Measurements from ENCODE around the gene OLFML2A. TPM values are rescaled to one million over a fixed set of nuclear protein-coding genes. Genes with fewer than 3 reads are reported as not detected.

Gene OLFML2A
- total and polyA plus RNA-seq, 12 donors = 1.7 to 21.4 (median 7.3) TPM

- Histone ChIP-seq H3K27ac (no peak overlapping the region), H3K27me3 (no peaks in the 10 kb centered on the region), H3K9me3 (replicated peaks in 1 of 3) (no peaks in the 10 kb centered on the region), H3K4me3 (no peak overlapping the region), H3K36me3 (replicated peaks in 1 of 2) (no peaks in the 10 kb centered on the region), H3K4me1 (replicated peaks in 1 of 2) (no peaks in the 10 kb centered on the region)
- WGBS, 4 donors = 82 to 89% (median 86%) methylated on average over 6 of the region's 6 CpGs
- no peak for DNase-seq
- TF ChIP-seq CTCF (IDR thresholded peaks at IDR 0.05) (no peak), POLR2A (IDR thresholded peaks at IDR 0.05) (no peak)
- intact Hi-C loops (cut with DNase I) = no loop called here
These were observed 70.0 kb downstream of the OLFML2A start for GRCh38 chr9:124846969-124847368.

DNA sequence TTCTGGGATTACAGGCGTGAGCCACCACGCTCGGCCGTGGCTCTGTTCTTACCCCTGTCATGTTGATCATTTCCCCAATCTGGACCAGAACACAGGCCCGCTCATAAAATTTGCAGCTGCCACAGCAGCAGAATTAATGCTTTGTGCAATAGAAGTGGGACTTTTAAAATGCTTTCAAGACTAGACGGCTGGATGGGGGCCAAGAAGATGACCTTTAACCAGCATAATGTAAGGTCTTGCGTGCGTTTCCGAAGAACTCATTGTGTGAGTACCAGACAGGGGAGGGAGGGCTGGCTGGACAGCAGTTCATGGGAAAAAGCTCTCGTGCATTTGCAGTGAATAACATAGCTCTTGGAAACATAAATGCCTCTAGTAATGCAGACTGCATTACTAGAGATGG lies 72.9 kb downstream of the OLFML2A start:
- TF ChIP-seq CTCF (IDR thresholded peaks at IDR 0.05) = no peak
- no peak for TF ChIP-seq POLR2A (IDR thresholded peaks at IDR 0.05)
- no peaks in the 10 kb centered on the region for H3K27me3 ChIP-seq
- intact Hi-C loops (cut with DNase I) = loop anchor here in 1 of 2 donors (10.0 kb wide), 1 partner anchor 525 kb away; no protein-coding TSS in a partner anchor
- 34 to 55% (median 39%) methylated on average over 10 of the region's 10 CpGs for WGBS, 4 donors
- peak in 4 of 7 donors; percentile 58 to 79 (median 66) for DNase-seq
- no peak overlapping the region for H3K27ac ChIP-seq
- H3K9me3 ChIP-seq (replicated peaks in 1 of 3) = no peaks in the 10 kb centered on the region
- H3K4me3 ChIP-seq = no peak overlapping the region
- H3K4me1 ChIP-seq (replicated peaks in 1 of 2) = peaks cover 4 to 12% of the 10 kb centered on the region in 2 donors
- no peaks in the 10 kb centered on the region for H3K36me3 ChIP-seq (replicated peaks in 1 of 2)

GRCh38 chr9:124852121-124852828 lies 75.3 kb downstream of the OLFML2A start:
- Histone ChIP-seq H3K9me3 (replicated peaks in 1 of 3) (no peaks in the 10 kb centered on the region), H3K4me1 (replicated peaks in 1 of 2) (peaks cover 4 to 12% of the 10 kb centered on the region in 2 donors), H3K36me3 (replicated peaks in 1 of 2) (peaks cover 0 to 4% of the 10 kb centered on the region in 2 donors), H3K27ac (no peak overlapping the region), H3K27me3 (no peaks in the 10 kb centered on the region), H3K4me3 (peak overlapping the region in 1 of 4 donors; percentile 36)
- DNase-seq = no peak
- intact Hi-C loops (cut with DNase I) = loop anchor here (2.0 to 10.0 kb wide), 3 partner anchors 77 to 523 kb away; no protein-coding TSS in a partner anchor
- TF ChIP-seq POLR2A (IDR thresholded peaks at IDR 0.05) (no peak), CTCF (IDR thresholded peaks at IDR 0.05) (no peak)
- 47 to 72% (median 70%) methylated on average over 5 to 13 of the region's 13 CpGs for WGBS, 4 donors

- H3K27ac ChIP-seq = no peak within 1 kb of the TSS
- WGBS, 4 donors = 1% methylated on average over 19 to 51 of the region's 51 CpGs
- H3K36me3 ChIP-seq (replicated peaks in 1 of 2) = peaks cover 0 to 11% of the 10 kb centered on the region in 2 donors
- DNase-seq = peak; percentile 73 to 87 (median 81)
- intact Hi-C loops (cut with DNase I) = loop anchor here (2.0 to 10.0 kb wide), 3 partner anchors 78 to 522 kb away; no protein-coding TSS in a partner anchor
- TF ChIP-seq CTCF (IDR thresholded peaks at IDR 0.05) (peak; percentile 82 to 100 (median 99)), POLR2A (IDR thresholded peaks at IDR 0.05) (no peak)
- no peaks in the 10 kb centered on the region for H3K27me3 ChIP-seq
- H3K9me3 ChIP-seq (replicated peaks in 1 of 3) = no peaks in the 10 kb centered on the region
- H3K4me1 ChIP-seq (replicated peaks in 1 of 2) = peaks cover 4 to 12% of the 10 kb centered on the region in 2 donors
- peak within 1 kb of the TSS in 2 of 4 donors; percentile 7 to 36 for H3K4me3 ChIP-seq
These were observed 76.0 kb downstream of the OLFML2A start, which contains the start of gene WDR38 for GRCh38 chr9:124852829-124853531. WDR38 (plus strand) TSS chr9:124853460; CDS start chr9:124853532, 72 bp downstream.
